GM18499 (cell line): ENCODE data around the gene SBNO2.
"Not testable (repeated sequence)": the region's sequence is repeated elsewhere in the genome, so short reads cannot be mapped to it uniquely, and the experiment has no call there.

Experiments
- ATAC-seq: cut with Tn5 transposase; IDR thresholded peaks from one replicate; pipeline ENCODE4 v1.9.1; 2021; ENCODE audit warnings: moderate number of reproducible peaks; ENCODE audit not compliant: insufficient read depth, unreplicated experiment

Gene SBNO2

DNA sequence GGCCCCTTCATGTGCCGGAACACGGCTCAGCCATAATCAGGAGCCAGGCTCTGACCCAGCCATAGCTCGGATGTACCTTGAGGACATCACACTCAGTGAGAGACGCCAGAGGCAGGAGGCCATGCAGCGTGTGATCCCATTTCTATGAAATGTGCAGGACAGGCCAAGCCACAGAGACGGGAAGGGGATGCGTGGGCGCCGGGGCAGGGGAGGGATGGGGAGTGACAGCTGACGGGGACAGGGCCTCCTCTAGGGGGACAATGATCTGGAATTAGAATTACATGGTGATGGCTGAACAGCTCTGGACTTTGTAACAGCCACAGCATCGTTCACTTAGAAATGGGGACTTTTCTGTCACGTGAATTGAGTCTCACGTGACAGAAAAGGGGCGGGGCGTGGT lies 34.9 kb downstream of the SBNO2 start:
- no peak for ATAC-seq

GRCh38 chr19:1138121-1138520 lies 35.9 kb downstream of the SBNO2 start:
- no peak for ATAC-seq

DNA sequence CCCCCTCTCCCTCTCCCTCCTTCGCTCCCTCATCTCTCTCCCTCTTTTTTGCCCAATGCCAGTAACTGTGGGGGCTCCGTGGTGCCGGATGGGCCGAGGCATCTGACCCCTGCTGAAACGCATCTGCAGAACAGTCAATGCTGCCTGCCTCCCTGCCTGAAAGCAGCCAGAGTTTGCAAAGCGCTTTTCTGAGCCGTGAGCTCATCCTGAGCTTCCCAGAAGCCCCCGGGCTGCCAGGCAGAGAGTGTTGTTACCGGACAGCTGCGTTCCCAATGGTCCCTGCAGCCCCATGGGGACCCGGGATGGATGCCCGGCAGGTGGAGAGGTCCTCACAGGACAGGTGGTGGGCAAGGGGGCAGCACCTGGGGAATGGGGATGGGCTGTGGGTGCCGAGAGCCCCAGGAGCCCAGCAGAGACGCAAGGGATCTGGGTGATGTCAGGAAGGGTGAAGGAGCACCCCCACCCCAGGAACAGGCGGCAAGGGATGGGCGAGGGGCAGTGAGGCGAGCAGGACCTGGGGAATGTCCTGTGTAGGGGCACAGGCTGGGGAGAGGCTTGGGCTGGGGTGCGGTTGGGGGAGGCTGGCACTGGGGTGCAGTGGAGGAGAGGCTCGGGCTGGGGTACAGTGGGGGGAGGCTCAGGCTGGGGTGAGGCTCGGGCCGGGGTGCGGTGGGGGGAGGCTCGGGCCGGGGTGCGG lies 37.3 kb downstream of the SBNO2 start:
- no peak for ATAC-seq

DNA sequence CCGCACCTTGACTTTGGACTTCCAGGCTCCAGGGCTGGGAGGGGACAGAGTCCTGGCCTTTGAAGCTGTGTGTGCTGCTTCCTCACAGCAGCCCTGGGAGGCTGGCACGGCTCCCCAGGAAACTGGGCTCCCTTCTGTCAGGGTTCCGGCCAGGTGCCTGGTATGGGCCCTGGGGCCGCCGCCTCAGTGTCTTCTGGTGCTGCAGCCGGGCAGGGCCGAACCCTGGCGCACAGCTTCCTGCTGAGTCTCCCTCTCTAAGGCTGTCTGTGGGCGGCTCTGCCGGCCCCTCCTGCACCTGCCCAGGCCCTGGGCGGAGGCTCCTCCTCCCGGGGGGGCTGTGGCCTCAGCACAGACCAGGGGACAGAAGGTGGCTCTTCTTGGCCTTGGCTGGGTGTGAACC lies 37.9 kb downstream of the SBNO2 start:
- ATAC-seq, result no peak

- no peak for ATAC-seq
Measured at GRCh38 chr19:1135454-1135853, 38.6 kb downstream of the SBNO2 start.

DNA sequence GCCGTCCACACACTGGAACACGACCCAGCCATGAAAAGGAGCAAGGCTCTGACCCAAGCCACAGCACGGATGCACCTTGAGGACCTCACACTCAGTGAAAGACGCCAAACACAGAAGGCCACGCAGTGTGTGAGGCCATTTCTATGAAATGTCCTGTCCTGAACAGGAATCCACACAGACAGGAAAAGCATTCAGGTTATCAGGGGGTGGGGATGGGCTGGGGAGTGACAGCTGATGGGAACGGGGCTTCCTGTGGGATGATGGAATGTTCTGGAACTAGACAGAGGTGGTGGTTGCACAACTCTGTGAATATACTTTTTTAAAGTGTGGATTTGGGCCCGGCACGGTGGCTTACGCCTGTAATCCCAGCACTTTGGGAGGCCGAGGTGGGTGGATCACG lies 39.6 kb downstream of the SBNO2 start:
- no peak for ATAC-seq

DNA sequence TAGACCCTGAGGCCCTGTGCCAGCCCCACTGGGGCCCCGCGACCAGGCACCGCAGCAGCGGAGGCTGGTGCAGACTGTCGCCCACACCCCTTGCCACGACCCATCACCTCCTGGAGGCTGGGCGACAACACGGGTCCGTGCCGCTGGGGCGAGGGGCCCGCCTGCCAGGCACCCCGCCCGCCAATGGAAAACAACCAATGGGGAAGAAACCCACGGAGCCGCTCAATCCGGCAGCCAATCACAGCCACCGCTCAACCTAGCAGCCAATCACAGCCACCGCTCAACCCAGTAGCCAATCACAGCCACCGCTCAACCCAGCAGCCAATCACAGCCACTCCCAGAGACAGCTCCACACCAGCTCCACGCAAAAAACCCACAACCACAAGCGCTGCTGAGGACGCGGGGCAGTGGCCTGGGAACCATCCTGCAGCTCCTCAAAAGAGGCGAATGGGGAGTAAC lies 40.6 kb downstream of the SBNO2 start:
- no peak for ATAC-seq

DNA sequence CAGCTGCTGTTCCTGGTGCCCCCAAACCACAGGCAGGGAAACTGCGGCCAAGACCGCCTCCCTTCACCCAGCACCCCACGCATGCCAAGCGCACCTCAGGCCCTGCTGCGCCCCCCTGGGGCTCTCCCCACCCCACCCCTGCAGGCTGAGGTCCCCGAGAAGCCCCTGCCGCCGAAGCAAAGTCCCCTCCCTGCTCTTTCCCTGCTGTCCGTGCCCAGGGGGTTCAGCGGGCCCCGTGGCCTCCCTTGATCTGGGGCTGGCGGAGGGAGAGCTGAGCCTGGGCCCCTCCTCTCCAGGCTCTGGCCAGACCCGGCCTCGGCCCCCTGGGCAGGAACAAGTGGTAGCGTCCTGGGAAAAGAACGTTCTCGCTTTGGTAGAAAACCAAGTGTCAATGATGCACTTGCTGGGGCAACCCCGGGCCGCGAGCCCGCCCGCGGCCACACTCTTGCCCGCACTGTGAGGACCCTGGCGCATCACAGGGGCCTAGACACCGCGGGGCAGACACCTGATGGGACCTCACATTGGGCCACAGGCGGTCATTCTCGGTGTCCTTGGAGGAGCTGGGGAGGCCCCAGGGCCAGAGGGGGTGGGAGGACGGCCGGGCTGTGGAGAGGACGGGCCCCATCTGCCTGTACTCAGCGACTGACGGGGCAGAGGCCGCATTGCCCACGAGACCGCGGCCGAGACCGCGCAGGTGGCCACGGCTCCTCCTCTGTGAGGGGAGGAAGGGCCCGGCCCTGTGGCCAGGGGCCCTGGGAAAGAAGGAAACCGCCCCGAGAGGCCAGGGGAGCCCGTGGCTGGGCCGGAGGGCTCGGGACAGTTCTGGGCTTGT lies 41.3 kb downstream of the SBNO2 start:
- no peak for ATAC-seq

- ATAC-seq, result no peak
Measured at GRCh38 chr19:1131718-1132551, 42.1 kb downstream of the SBNO2 start.

GRCh38 chr19:1130771-1131717 lies 43.0 kb downstream of the SBNO2 start:
- no peak for ATAC-seq

DNA sequence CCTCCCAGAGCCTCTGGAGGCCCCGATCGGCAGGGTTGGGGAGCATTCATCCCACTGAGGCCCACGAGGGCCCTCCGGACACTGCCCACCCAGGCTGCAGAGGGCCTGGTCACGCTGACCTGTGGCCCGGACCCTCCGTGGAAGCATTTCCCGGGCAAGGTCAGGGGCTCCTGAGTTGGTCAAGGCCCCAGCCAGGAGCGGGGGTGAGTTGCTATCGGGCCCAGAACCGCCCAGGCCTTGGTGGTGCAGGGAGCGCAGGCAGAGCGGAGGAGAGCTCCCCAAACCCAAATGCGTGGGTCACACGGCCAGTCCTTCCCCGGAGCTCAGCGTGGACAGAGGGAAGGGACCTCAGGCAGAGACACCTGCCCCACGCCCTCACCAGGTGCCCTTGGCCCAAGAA lies 44.5 kb downstream of the SBNO2 start:
- no peak for ATAC-seq

DNA sequence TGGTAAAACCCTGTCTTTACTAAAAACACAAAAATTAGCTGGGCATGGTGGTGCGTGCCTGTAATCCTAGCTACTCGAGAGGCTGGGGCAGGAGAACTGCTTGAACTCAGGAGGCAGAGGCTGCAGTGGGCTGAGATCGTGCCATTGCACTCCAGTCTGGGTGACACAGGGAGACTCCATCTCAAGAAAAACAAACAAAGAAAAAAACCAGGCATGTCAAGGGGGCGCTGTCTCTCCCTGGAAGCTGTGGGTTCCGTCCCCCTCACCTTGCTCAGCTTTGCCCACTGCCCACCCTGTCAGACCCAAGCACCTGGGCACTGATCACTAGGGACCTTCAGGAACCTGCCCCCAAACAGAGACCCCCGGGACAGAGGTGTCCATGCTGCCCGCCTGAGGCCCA lies 45.0 kb downstream of the SBNO2 start:
- ATAC-seq, result not testable (repeated sequence)

DNA sequence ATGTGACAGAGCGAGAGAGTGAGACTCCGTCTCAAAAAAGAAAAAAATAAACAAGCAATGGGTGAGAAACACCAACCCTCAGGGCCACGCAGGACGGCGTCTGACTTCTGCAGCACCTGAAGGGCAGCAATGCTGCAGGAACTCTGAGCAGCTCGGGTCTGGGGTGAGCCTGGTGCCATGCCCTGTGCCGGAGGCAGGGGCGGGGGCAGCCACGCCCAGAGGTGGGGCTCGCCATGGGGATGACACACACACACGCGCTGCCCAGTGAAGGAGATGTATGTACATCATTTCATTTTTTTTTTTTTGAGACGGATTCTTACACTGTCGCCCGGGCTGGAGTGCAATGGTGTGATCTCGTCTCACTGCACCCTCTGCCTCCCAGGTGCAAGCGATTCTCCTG lies 46.0 kb downstream of the SBNO2 start:
- ATAC-seq, result no peak

DNA sequence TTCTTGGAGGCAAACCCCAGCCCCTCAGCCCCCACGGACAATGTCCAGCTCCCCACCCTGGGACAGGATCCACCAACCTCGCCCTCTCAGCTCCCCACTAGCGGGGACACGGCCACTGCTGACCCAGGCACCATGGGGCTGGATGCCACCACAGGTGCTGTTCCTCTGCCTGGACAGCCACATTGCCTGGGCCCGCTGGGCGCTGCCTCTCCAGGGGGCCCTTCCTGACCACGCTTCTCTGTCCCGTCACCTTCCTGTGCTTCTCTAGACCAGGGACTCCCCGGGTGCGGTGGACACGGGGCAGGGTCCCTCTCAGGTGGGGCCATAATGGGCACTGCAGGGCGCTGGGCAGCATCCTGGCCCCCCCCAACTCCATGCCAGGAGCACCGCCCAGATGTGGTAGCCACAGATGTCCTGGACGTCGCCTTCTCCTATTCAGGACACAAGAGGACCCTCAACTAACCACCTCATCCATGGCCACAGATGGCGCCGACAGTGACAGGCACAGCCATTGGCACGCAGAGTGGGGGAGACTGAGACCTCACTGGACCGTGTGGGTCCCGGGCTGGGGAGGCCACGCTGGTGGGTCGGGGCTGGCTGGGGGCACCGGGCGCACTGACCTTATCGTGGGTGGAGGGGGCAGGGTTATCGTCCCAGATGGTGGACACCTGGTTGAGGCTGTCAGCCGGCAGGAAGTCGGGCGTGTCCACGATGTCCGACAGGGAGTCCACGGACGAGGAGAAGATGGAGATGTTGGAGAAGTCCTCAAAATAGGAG lies 46.9 kb downstream of the SBNO2 start:
- no peak for ATAC-seq

DNA sequence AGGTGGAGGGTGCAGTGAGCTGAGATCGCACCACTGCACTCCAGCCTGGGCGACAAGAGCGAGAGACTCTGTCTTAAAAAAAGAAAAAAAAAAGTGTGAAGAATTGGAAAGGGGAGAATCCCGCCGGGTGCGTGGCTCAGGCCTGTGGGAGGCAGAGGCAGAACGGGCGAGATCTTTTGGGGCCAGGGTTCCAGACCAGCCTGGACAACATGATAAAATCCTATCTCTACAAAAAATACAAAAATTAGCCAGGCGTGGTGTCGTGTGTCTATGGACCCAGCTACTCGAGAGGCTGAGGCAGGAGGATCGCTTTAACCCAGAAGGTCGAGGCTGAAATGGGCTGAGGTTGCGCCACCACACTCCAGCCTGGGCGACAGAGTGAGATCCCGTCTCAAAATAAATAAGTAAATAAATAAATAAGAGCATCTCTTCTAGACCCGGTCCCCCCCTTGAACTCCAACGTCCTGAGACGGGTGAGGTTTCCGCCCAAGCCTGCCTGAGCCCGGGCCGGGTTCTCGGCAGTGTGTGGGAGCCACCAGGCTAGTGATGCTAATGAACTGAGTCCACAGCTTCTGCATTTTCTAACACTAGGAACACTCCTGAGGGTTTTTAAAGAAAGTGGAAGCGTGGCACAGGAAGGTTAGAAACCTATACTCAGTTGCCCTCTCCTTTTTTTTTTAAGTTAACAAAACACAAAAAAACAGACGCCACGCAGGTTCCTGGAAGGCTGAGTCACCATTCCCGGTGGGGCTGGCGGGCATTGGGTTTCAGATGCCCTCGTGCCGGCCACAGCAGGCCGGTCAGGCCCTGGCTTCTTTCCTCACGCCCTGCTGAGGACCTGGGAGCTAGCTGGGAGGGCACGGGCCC lies 48.2 kb downstream of the SBNO2 start:
- ATAC-seq, result no peak

DNA sequence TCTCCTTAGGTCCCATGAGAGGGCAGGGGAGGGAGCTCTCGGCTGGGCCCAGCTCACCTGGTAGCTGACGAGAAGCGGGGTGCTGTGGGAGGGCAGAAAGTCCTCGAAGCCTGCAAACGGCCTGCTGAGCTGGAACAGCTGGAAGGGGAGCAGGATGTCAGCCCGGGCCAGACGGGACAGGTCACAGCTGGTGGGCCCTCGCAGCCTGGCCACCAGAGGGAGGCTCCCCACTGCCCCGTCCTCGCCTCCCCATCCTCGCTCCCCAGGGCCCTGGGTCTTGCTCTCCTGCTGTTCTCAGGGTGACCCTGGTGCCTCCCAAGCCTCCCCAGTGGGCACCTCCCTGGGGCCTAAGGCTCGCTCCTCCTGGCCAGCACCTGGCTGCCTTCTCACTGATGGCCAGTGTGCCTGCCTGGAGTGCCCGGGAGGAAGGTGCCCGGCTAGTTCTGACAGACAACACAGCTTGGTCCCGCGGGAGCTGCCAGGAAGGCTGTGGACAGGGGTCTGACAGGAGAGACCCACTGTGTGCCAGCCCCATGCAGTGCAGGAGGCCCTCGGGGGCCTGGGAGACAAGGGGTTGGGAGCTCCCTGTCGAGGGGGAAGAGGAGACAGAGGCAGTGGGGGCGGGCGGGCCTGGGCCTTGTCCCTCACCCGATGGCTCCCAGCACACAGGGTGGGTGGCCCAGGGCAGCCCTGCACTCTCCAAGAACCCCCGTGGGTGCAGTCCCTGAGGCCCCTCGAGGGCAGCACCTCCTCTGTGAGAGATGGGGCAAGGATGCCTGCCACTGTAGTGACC lies 50.0 kb downstream of the SBNO2 start:
- no peak for ATAC-seq

DNA sequence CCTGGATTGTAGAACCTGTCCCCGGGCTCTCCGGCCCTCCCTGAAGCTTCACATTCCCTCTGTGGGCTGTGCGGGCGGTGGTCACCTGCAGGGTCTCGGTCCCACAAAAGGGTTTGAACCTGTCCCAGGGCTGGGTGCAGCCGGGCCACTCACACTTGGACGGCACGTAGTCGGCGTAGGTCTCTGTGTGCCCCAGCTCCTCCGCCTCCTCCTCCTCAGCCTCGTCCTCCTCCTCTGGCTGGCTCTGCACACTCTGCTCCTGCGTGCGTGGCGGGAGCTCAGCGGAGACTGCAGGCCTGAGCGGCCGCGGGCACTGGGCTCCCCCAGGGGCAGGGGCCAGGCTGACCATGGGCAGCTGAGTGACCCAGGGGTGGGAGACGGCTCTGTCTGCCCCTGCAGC lies 50.7 kb downstream of the SBNO2 start:
- ATAC-seq, result no peak
